Endothelial cell of hepatic sinusoid (primary cell): ENCODE data around the gene ARHGEF5.
"Not testable (repeated sequence)": the region's sequence is repeated elsewhere in the genome, so short reads cannot be mapped to it uniquely, and the experiment has no call there.

Experiments used
- in situ Hi-C: cut with HindIII; loops from 2 replicates; pipeline ENCODE4 v1.10.0; 2017; ENCODE audit warnings: low sequenced_read_pairs

The ARHGEF5 gene

GRCh38 chr7:144355176-144355822, at the start of gene ARHGEF5:
Gene ARHGEF5, plus strand, starts transcription at chr7:144355402. Its CDS starts 7,268 bp downstream, at chr7:144362670.
- in situ Hi-C loops = not testable (repeated sequence)

GRCh38 chr7:144309702-144310101, 45.5 kb upstream of the ARHGEF5 start:
- in situ Hi-C loops = not testable (repeated sequence)

GRCh38 chr7:144311218-144311617, 44.0 kb upstream of the ARHGEF5 start:
- in situ Hi-C loops = not testable (repeated sequence)

- in situ Hi-C loops = not testable (repeated sequence)
These were observed 43.2 kb upstream of the ARHGEF5 start, which contains the start of gene OR2A1 for GRCh38 chr7:144311872-144312469. Gene OR2A1, plus strand, starts transcription at chr7:144312419. Its CDS starts 5,706 bp downstream, at chr7:144318125.

GRCh38 chr7:144317537-144317936, 37.7 kb upstream of the ARHGEF5 start:
- in situ Hi-C loops = not testable (repeated sequence)

- in situ Hi-C loops = not testable (repeated sequence)
These were observed 35.7 kb upstream of the ARHGEF5 start for GRCh38 chr7:144319547-144319946.

GRCh38 chr7:144321677-144322206, 33.5 kb upstream of the ARHGEF5 start:
- in situ Hi-C loops = not testable (repeated sequence)

GRCh38 chr7:144323359-144323758, 31.8 kb upstream of the ARHGEF5 start:
- in situ Hi-C loops = not testable (repeated sequence)

GRCh38 chr7:144325868-144326267, 29.3 kb upstream of the ARHGEF5 start:
- in situ Hi-C loops = not testable (repeated sequence)

GRCh38 chr7:144330044-144330443, 25.2 kb upstream of the ARHGEF5 start:
- in situ Hi-C loops = not testable (repeated sequence)

GRCh38 chr7:144331221-144331995, 23.8 kb upstream of the ARHGEF5 start:
- in situ Hi-C loops = not testable (repeated sequence)

- in situ Hi-C loops = not testable (repeated sequence)
These were observed 23.3 kb upstream of the ARHGEF5 start for GRCh38 chr7:144331996-144332288.

GRCh38 chr7:144348625-144349024, 6.6 kb upstream of the ARHGEF5 start:
- in situ Hi-C loops = not testable (repeated sequence)

GRCh38 chr7:144351667-144352066, 3.5 kb upstream of the ARHGEF5 start:
- in situ Hi-C loops = not testable (repeated sequence)

GRCh38 chr7:144356185-144356584, 983 bp downstream of the ARHGEF5 start:
- in situ Hi-C loops = not testable (repeated sequence)

GRCh38 chr7:144356860-144357259, 1.7 kb downstream of the ARHGEF5 start:
- in situ Hi-C loops = not testable (repeated sequence)

GRCh38 chr7:144362061-144362460, 6.9 kb downstream of the ARHGEF5 start:
- in situ Hi-C loops = not testable (repeated sequence)

- in situ Hi-C loops = not testable (repeated sequence)
These were observed 10.3 kb downstream of the ARHGEF5 start for GRCh38 chr7:144365523-144365922.

GRCh38 chr7:144367250-144367649, 12.0 kb downstream of the ARHGEF5 start:
- in situ Hi-C loops = not testable (repeated sequence)

- in situ Hi-C loops = not testable (repeated sequence)
These were observed 14.0 kb downstream of the ARHGEF5 start for GRCh38 chr7:144369221-144369620.

- in situ Hi-C loops = no loop called here
These were observed 23.4 kb downstream of the ARHGEF5 start for GRCh38 chr7:144378651-144379050.
